ENCODE results near the gene DYNC1H1.
"Not testable (repeated sequence)": the region's sequence is repeated elsewhere in the genome, so short reads cannot be mapped to it uniquely, and the experiment has no call there.

DYNC1H1 gene

GRCh38 chr14:102074415-102074964, 110.1 kb downstream of the DYNC1H1 start:
- DNase-seq: no peak

GRCh38 chr14:102075155-102075554, 110.8 kb downstream of the DYNC1H1 start:
- no peak for DNase-seq

GRCh38 chr14:102077382-102077709, 113.0 kb downstream of the DYNC1H1 start:
- DNase-seq: no peak

GRCh38 chr14:102078361-102078791, 114.0 kb downstream of the DYNC1H1 start:
- DNase-seq: not testable (repeated sequence)

GRCh38 chr14:102078831-102079699, 114.7 kb downstream of the DYNC1H1 start:
- no peak for DNase-seq

- no peak for DNase-seq
These were observed 115.3 kb downstream of the DYNC1H1 start for GRCh38 chr14:102079700-102079979.

GRCh38 chr14:102080183-102081080, 116.1 kb downstream of the DYNC1H1 start:
- DNase-seq: no peak

GRCh38 chr14:102081231-102082080, 117.1 kb downstream of the DYNC1H1 start:
- DNase-seq: no peak

- DNase-seq: not testable (repeated sequence)
These were observed 120.1 kb downstream of the DYNC1H1 start for GRCh38 chr14:102084522-102084921.

- no peak for DNase-seq
These were observed 120.6 kb downstream of the DYNC1H1 start for GRCh38 chr14:102084931-102085330.

- no peak for DNase-seq
These were observed 121.1 kb downstream of the DYNC1H1 start for GRCh38 chr14:102085488-102085887.

- DNase-seq: peak; percentile 63
These were observed 121.8 kb downstream of the DYNC1H1 start for GRCh38 chr14:102085948-102086708.

GRCh38 chr14:102086709-102086971, 122.3 kb downstream of the DYNC1H1 start:
- no peak for DNase-seq

- peak; percentile 91 for DNase-seq
These were observed 122.8 kb downstream of the DYNC1H1 start, which contains the start of gene HSP90AA1 for GRCh38 chr14:102086972-102087761. HSP90AA1 (minus strand) TSS chr14:102087044; CDS start chr14:102086378, 666 bp downstream.

GRCh38 chr14:102087762-102088011, 123.3 kb downstream of the DYNC1H1 start:
- no peak for DNase-seq

GRCh38 chr14:102088012-102088792, 123.8 kb downstream of the DYNC1H1 start:
- DNase-seq: no peak

GRCh38 chr14:102089621-102090343, 125.4 kb downstream of the DYNC1H1 start:
- DNase-seq: no peak

GRCh38 chr14:102090713-102091112, 126.3 kb downstream of the DYNC1H1 start:
- DNase-seq: no peak

- no peak for DNase-seq
These were observed 128.4 kb downstream of the DYNC1H1 start for GRCh38 chr14:102092806-102093205.

- no peak for DNase-seq
These were observed 129.7 kb downstream of the DYNC1H1 start for GRCh38 chr14:102094101-102094500.
